OCI-LY3 (cell line): Measurements from ENCODE around the gene PGAP6.
A peak's percentile ranks its signal among the peaks of the same experiment; 100 is the strongest.

ENCODE experiments used
- H2AFZ ChIP-seq: fragments of 200-600, 300-600 bp; shearing (Covaris generic); 2 replicates; pipeline ENCODE4 v1.6.0; 2014; ENCODE audit warnings: antibody characterized with exemption, low read depth, low read length
- H3K27ac ChIP-seq: fragments of 200-600, 300-600 bp; sonication (generic); 2 replicates; pipeline ENCODE4 v1.5.1; 2014; ENCODE audit warnings: mild to moderate bottlenecking, low read length, moderate library complexity, mixed read lengths
- H3K27me3 ChIP-seq: fragments of 200-600, 300-600 bp; sonication (generic); 2 replicates; pipeline ENCODE4 v1.6.1; 2014; ENCODE audit warnings: low read depth, low read length, mixed read lengths
- H3K36me3 ChIP-seq: fragments of 200-600, 300-600 bp; sonication (generic); replicated peaks from 2 replicates; pipeline ENCODE3; 2014; ENCODE audit warnings: low read depth, low read length, mixed read lengths
- H3K4me1 ChIP-seq: fragments of 300-600, 200-600 bp; sonication (generic); 2 replicates; pipeline ENCODE4 v1.6.1; 2014; ENCODE audit warnings: low read length, mixed read lengths
- H3K4me2 ChIP-seq: fragments of 200-600, 300-600 bp; sonication (generic); 2 replicates; pipeline ENCODE4 v1.6.1; 2014; ENCODE audit warnings: low read length, mixed read lengths
- H3K4me3 ChIP-seq: fragments of 300-600, 200-600 bp; sonication (generic); 2 replicates; pipeline ENCODE4 v1.5.1; 2014; ENCODE audit warnings: antibody characterized with exemption, mild to moderate bottlenecking, low read length, moderate library complexity
- H3K79me2 ChIP-seq: fragments of 300-600, 200-600 bp; shearing (Covaris generic); 2 replicates; pipeline ENCODE4 v1.6.1; 2014; ENCODE audit warnings: mild to moderate bottlenecking, low read length, mixed read lengths
- H3K9ac ChIP-seq: fragments of 300-600, 200-600 bp; shearing (Covaris generic); 2 replicates; pipeline ENCODE4 v1.6.0; 2014; ENCODE audit warnings: mild to moderate bottlenecking, low read length, moderate library complexity
- H3K9me3 ChIP-seq: fragments of 200-600, 300-600 bp; shearing (Covaris generic); 2 replicates; pipeline ENCODE4 v1.6.1; 2014; ENCODE audit warnings: low read length, mixed read lengths; ENCODE audit not compliant: insufficient read depth
- H4K20me1 ChIP-seq: fragments of 200-600, 300-600 bp; sonication (generic); 2 replicates; pipeline ENCODE4 v1.6.1; 2016; ENCODE audit warnings: low read length, mixed read lengths; ENCODE audit not compliant: insufficient read depth
- CTCF ChIP-seq: fragments of 200-600, 300-600 bp; sonication (generic); IDR thresholded peaks from 2 replicates; pipeline ENCODE4 v1.5.1; 2014; ENCODE audit warnings: antibody characterized with exemption, low read length, low read depth
- EZH2phosphoT487 ChIP-seq: fragments of 200-600 bp; shearing (Covaris generic); IDR thresholded peaks from 2 replicates; pipeline ENCODE4 v1.6.1; 2018; ENCODE audit warnings: antibody characterized with exemption, mixed run types, low read depth

The PGAP6 gene

GRCh38 chr16:399340-400019 lies 17.7 kb upstream of the PGAP6 start:
- H3K27me3 ChIP-seq: no peaks in the 10 kb centered on the region
- H3K27ac ChIP-seq: peak overlapping the region; percentile 80; the same call in 1 of the 2 replicates
- H2AFZ ChIP-seq: no peak overlapping the region
- peaks cover 4% of the 10 kb centered on the region; the same call in 1 of the 2 replicates for H4K20me1 ChIP-seq
- H3K9ac ChIP-seq: no peak overlapping the region
- peaks cover 37% of the 10 kb centered on the region for H3K4me1 ChIP-seq
- H3K9me3 ChIP-seq: no peaks in the 10 kb centered on the region
- H3K79me2 ChIP-seq: peaks cover 27% of the 10 kb centered on the region
- peaks cover 6% of the 10 kb centered on the region for H3K36me3 ChIP-seq
- TF ChIP-seq EZH2phosphoT487 (no peak), CTCF (no peak)
- no peak overlapping the region for H3K4me3 ChIP-seq
- H3K4me2 ChIP-seq: peak overlapping the region; percentile 95; the same call in 1 of the 2 replicates

- TF ChIP-seq CTCF (no peak), EZH2phosphoT487 (no peak)
These were observed 17.0 kb upstream of the PGAP6 start for GRCh38 chr16:398561-399339.

GRCh38 chr16:397736-398332 lies 16.1 kb upstream of the PGAP6 start:
- Histone ChIP-seq H3K9me3 (no peaks in the 10 kb centered on the region), H3K27ac (peak overlapping the region; percentile 40; the same call in 1 of the 2 replicates), H3K4me3 (peak overlapping the region; percentile 58), H3K36me3 (peaks cover 6% of the 10 kb centered on the region), H3K9ac (no peak overlapping the region), H3K4me1 (peaks cover 37% of the 10 kb centered on the region), H2AFZ (no peak overlapping the region), H3K79me2 (peaks cover 27% of the 10 kb centered on the region), H4K20me1 (peaks cover 4% of the 10 kb centered on the region; the same call in 1 of the 2 replicates), H3K4me2 (peak overlapping the region; percentile 53), H3K27me3 (no peaks in the 10 kb centered on the region)
- TF ChIP-seq EZH2phosphoT487 (no peak), CTCF (no peak)

More at GRCh38 chr16:398561-399339, 17.0 kb upstream of the PGAP6 start:
- H3K4me1 ChIP-seq: peaks cover 37% of the 10 kb centered on the region
- H3K79me2 ChIP-seq: peaks cover 27% of the 10 kb centered on the region
- no peaks in the 10 kb centered on the region for H3K27me3 ChIP-seq
- peaks cover 6% of the 10 kb centered on the region for H3K36me3 ChIP-seq
- H2AFZ ChIP-seq: no peak overlapping the region
- H4K20me1 ChIP-seq: peaks cover 4% of the 10 kb centered on the region; the same call in 1 of the 2 replicates
- H3K9ac ChIP-seq: no peak overlapping the region
- H3K27ac ChIP-seq: 0 out of 2 replicates have a peak overlapping the region, but pooled peaks have one; percentile 40
- H3K9me3 ChIP-seq: no peaks in the 10 kb centered on the region
- peak overlapping the region; percentile 53 for H3K4me2 ChIP-seq
- peak overlapping the region; percentile 58; the same call in 1 of the 2 replicates for H3K4me3 ChIP-seq
